Measurements from ENCODE around the gene KCMF1.

DNA sequence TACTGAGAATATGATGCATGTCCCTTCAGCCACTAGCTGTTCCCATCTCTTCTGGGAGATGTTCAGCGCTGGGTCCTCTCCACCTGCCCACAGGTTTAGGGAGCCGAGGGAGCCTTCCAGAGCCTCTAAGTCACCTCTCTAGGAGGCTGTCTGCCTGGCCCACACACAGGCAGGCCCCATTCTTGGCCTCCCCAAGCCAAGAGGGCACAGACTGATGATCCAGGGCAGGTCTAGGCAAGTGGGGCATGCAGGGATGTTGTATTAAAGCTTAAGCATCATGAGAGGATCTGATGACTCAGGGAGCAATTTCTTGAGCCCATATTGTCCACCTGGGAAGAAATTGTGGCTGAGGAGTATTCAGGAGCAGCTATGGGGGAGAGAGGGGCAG, 45.6 kb upstream of the KCMF1 start:
- TF ChIP-seq ZNF184 (CRISPR knock-in tag; IDR thresholded peaks at IDR 0.05) (no peak), MEIS2 (IDR thresholded peaks at IDR 0.05; ENCODE audit: partially characterized antibody) (no peak), NONO (IDR thresholded peaks at IDR 0.05; ENCODE audit: low read depth in 2 of 2, low read length in 1 of 2) (no peak)

Measured in K562 (cell line).